DND-41 (cell line): ENCODE results near the gene ADAMTS3.

Experiments
- ATAC-seq: fragments of 200-7000 bp; cut with Tn5 transposase; 3 replicates; pipeline ENCODE4 v1.9.1; 2021; ENCODE audit warnings: low read depth; ENCODE audit not compliant: insufficient read depth
- DNase-seq: peaks from one replicate; pipeline ENCODE4 v3.0.0-alpha.2; 2020
- H2AFZ ChIP-seq: 2 replicates; pipeline ENCODE4 v1.6.0; 2012; ENCODE audit warnings: low read depth, low read length
- H3K27ac ChIP-seq: 2 replicates; pipeline ENCODE4 v1.5.1; 2012; ENCODE audit warnings: low read length, inconsistent platforms
- H3K27me3 ChIP-seq: fragments of 200-600 bp; sonication (generic); 2 replicates; pipeline ENCODE4 v1.6.0; 2012; ENCODE audit warnings: low read length, mild to moderate bottlenecking, inconsistent platforms; ENCODE audit not compliant: insufficient read depth, poor library complexity
- H3K36me3 ChIP-seq: 2 replicates; pipeline ENCODE4 v1.5.1; 2012; ENCODE audit warnings: low read length, inconsistent platforms; ENCODE audit not compliant: insufficient read depth
- H3K4me1 ChIP-seq: 2 replicates; pipeline ENCODE4 v1.5.1; 2012; ENCODE audit warnings: mild to moderate bottlenecking, low read length; ENCODE audit not compliant: insufficient read depth
- H3K4me2 ChIP-seq: 2 replicates; pipeline ENCODE4 v1.6.0; 2012; ENCODE audit warnings: mild to moderate bottlenecking, moderate library complexity, low read length, inconsistent platforms; ENCODE audit not compliant: insufficient read depth
- H3K4me3 ChIP-seq, 2 experiments: fragments of 200-600 bp in 1 of 2; shearing (Covaris generic) in 1 of 2; 2 replicates each; pipeline ENCODE4 v1.5.1; 2012 to 2016; ENCODE audit warnings: inconsistent platforms in 2 of 2, low read length in 2 of 2, mild to moderate bottlenecking in 2 of 2, low read depth in 1 of 2, moderate library complexity in 1 of 2
- H3K79me2 ChIP-seq: 2 replicates; pipeline ENCODE4 v1.6.0; 2012; ENCODE audit warnings: low read length, inconsistent platforms; ENCODE audit not compliant: insufficient read depth
- H3K9ac ChIP-seq: 2 replicates; pipeline ENCODE4 v1.6.0; 2012; ENCODE audit warnings: low read depth, mild to moderate bottlenecking, inconsistent platforms, low read length, moderate library complexity
- H3K9me3 ChIP-seq: 2 replicates; pipeline ENCODE4 v1.5.1; 2012; ENCODE audit warnings: low read length, moderate library complexity, mild to moderate bottlenecking, inconsistent platforms; ENCODE audit not compliant: insufficient read depth, severe bottlenecking
- H4K20me1 ChIP-seq: 2 replicates; pipeline ENCODE4 v1.6.0; 2012; ENCODE audit warnings: low read length; ENCODE audit not compliant: insufficient read depth
- CTCF ChIP-seq: IDR thresholded peaks from 2 replicates; pipeline ENCODE4 v1.5.1; 2012; ENCODE audit warnings: borderline replicate concordance, low read length, moderate library complexity, mild to moderate bottlenecking; ENCODE audit not compliant: poor library complexity, severe bottlenecking; ENCODE audit errors: extremely low read depth
- EZH2 ChIP-seq: IDR thresholded peaks from 3 replicates; pipeline ENCODE4 v1.6.1; 2012; ENCODE audit warnings: borderline replicate concordance, low read depth, mild to moderate bottlenecking, moderate library complexity, low read length, inconsistent platforms; ENCODE audit not compliant: severe bottlenecking

Gene ADAMTS3

GRCh38 chr4:72378901-72379300 lies 190.1 kb downstream of the ADAMTS3 start:
- no peaks in the 10 kb centered on the region for H3K27me3 ChIP-seq
- H3K4me1 ChIP-seq, result no peaks in the 10 kb centered on the region
- no peak overlapping the region for H3K27ac ChIP-seq
- ATAC-seq, result no peak
- no peak for DNase-seq
- no peak overlapping the region for H3K4me3 ChIP-seq
- no peak overlapping the region for H3K9ac ChIP-seq
- no peaks in the 10 kb centered on the region for H3K79me2 ChIP-seq
- no peaks in the 10 kb centered on the region for H3K9me3 ChIP-seq
- H3K4me2 ChIP-seq, result no peak overlapping the region
- H3K36me3 ChIP-seq, result no peaks in the 10 kb centered on the region
- no peaks in the 10 kb centered on the region for H4K20me1 ChIP-seq
- no peak overlapping the region for H2AFZ ChIP-seq
- TF ChIP-seq CTCF, result no peak
- no peak for TF ChIP-seq EZH2

GRCh38 chr4:72377491-72378194 lies 191.4 kb downstream of the ADAMTS3 start:
- DNase-seq (no peak), ATAC-seq (no peak)
- Histone ChIP-seq H3K9me3 (no peaks in the 10 kb centered on the region), H3K27me3 (no peaks in the 10 kb centered on the region), H3K4me1 (no peaks in the 10 kb centered on the region), H3K79me2 (no peaks in the 10 kb centered on the region), H3K9ac (no peak overlapping the region), H4K20me1 (no peaks in the 10 kb centered on the region), H3K4me2 (no peak overlapping the region), H2AFZ (no peak overlapping the region), H3K4me3 (no peak overlapping the region), H3K36me3 (no peaks in the 10 kb centered on the region), H3K27ac (no peak overlapping the region)
- TF ChIP-seq EZH2 (no peak), CTCF (no peak)

- Histone ChIP-seq H3K79me2 (no peaks in the 10 kb centered on the region), H3K9me3 (no peaks in the 10 kb centered on the region), H3K4me3 (no peak overlapping the region), H4K20me1 (no peaks in the 10 kb centered on the region), H3K27ac (no peak overlapping the region), H3K9ac (no peak overlapping the region), H3K27me3 (no peaks in the 10 kb centered on the region), H3K4me1 (no peaks in the 10 kb centered on the region), H3K36me3 (no peaks in the 10 kb centered on the region), H3K4me2 (no peak overlapping the region), H2AFZ (no peak overlapping the region)
- TF ChIP-seq CTCF, result no peak
- no peak for TF ChIP-seq EZH2
- no peak for DNase-seq
- ATAC-seq, result no peak
Measured at GRCh38 chr4:72376901-72377300, 192.1 kb downstream of the ADAMTS3 start.
